Stimulated activated CD8-positive, alpha-beta memory T cell treated with anti-CD3 and anti-CD28 coated beads, Interleukin-12 subunit alpha, Interleukin-12 subunit beta, amount 100 ng/mL, for 1 hour (primary cell): ENCODE measurements around the gene GNAS.

ENCODE experiments used
- DNase-seq: peaks from one replicate; pipeline ENCODE4 v3.0.0-alpha.2; 2020; ENCODE audit warnings: low read depth

The GNAS gene

DNA sequence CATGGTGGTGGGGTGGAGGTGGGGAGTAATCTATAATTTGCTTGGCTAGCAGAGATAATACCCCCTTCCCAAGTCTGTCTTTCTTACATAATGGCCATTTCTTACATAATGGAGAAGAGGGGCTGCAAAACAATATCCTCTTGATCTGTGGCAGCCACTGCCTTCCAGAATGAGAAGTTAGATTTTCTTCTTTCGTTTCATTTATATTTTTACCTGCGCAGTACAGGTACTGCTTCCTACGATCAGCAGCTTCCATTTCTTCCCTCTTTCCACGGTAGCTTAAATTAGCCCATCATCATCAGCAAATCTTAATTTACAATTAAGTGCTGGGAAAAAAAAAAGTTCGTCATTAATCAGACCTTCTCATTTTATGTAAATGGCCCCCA is 30.2 kb downstream of the GNAS start:
- DNase-seq, result no peak

DNA sequence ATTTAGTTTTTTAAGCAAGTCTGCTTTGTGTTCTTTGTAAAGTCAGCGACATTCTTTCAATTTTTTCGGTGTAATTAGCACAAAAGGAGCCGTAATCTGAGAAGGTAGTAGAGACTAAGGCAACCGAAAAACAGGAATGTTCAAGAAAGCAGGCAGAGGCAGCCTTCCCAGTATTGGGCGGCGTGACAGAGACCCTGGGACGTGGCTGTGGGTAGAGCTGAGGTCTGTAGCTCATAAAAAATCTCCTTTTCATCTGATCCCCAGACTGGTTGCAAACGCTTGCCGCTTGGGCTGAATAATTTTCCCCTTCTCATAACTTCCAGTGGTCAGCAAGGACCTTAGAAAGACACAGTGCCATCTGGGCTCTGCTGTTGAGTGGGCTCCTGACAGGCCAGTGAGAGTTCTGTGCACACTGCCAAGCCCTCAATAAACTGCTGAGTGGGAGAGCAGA is 30.8 kb downstream of the GNAS start:
- no peak for DNase-seq

DNA sequence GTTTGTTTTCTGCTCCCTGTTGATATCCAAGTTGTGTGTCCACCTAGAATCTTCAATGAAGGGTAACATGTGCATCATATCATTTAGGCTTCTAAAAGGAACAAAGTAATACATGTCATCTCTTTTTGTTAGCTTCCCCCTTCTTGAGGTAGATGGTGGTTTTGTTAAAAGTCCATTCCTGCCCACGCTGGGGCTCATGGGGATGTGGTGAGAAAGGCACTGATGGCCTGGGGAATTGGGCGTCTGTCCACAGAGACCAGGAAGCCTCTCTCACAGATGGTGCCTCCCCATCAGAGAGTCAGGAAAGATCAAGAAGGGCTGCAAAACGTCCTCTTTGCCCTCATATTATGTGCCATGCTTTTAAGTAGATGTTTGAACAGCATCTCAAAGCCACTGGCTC is 32.5 kb downstream of the GNAS start:
- DNase-seq, result no peak

DNA sequence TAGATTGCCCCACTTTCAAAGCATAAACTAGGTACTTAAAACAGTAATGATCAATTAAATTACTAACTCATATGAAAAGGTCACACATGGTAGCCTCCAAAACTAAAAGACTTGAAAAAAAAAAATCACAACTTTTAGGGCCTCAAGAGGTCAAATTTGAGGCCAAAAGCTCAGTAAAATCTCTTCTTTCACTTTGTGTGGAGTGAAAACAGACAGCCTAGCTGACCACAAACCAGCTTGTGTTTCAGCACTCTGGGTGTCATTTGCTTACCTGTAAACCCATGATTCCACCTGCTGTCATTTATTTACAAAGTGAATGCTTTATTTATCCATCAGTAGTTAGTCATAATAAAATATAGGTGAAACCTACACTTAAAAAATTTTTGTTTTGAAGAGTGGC is 34.0 kb downstream of the GNAS start:
- DNase-seq, result no peak

DNA sequence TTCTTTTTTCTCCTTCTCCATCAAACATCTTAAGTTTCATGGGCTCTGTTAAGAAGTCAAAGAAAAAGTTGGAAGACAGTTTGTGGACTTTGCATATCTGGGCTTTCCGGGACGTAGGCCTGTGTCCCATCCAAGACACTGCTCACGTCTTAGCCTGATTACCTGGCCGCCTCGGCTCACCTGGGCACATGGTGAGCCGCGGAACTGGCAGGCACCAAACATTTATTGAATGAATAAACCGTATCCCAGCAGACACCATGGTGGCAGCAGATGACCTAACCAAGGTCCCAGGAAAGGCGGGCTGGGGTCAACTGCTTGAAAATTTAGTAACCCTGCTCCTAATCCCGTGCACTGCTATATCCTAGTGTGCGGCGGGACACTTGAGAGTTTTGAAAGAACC is 35.6 kb downstream of the GNAS start:
- no peak for DNase-seq

DNA sequence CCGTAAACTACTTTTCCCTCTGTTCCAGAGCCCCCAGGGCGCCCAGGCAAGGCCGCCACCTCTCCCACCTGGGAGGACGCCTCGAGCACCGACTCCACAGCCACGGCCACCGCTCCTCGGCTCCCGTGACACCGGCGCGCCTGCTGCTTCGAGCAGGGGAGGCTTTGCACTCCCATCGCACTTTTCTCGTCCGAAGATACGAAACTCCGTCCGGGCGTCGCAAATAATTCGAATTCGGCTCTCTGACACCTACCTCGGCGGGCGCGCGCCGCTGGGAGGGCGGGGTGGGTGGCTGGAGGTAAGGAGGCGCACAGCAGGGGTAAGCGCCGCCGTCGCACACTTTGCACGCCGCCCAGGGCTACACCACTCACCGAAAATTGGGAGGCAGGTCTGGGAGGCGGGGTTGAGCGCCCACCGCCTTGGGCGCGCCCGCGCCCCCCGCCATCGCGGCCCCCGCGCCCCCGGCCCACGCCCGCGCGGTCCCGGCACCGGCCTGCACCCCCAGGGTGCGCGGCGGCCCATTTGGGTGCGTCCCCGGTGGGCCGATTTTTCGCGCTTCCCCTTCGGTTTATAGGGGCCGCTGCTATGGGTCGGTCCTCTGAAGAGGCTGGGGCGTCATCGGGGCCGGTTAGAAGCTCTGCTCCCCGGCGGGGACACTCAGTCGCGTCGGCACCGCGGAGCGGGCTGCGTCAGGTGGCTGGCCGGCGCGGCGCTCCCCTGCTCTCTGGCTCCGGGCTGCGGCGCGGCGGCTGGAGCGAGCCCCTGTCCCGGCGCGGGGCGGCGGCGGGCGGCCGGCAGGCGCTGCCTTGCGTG is 36.2 kb downstream of the GNAS start:
- DNase-seq, result peak; percentile 69

DNA sequence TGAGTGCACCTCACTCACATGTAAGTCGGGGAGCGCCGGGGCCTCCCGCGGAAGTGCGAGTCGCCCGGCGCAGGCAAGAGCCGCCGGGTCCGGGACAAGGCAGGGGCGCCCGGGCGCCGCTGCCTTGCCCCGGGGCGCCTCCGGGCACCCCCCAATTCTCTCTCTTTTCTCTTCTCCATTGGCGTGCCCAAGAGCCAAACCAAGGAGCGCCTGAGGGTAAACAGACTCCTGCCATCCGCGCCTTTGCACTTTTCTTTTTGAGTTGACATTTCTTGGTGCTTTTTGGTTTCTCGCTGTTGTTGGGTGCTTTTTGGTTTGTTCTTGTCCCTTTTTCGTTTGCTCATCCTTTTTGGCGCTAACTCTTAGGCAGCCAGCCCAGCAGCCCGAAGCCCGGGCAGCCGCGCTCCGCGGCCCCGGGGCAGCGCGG is 36.8 kb downstream of the GNAS start:
- no peak for DNase-seq

DNA sequence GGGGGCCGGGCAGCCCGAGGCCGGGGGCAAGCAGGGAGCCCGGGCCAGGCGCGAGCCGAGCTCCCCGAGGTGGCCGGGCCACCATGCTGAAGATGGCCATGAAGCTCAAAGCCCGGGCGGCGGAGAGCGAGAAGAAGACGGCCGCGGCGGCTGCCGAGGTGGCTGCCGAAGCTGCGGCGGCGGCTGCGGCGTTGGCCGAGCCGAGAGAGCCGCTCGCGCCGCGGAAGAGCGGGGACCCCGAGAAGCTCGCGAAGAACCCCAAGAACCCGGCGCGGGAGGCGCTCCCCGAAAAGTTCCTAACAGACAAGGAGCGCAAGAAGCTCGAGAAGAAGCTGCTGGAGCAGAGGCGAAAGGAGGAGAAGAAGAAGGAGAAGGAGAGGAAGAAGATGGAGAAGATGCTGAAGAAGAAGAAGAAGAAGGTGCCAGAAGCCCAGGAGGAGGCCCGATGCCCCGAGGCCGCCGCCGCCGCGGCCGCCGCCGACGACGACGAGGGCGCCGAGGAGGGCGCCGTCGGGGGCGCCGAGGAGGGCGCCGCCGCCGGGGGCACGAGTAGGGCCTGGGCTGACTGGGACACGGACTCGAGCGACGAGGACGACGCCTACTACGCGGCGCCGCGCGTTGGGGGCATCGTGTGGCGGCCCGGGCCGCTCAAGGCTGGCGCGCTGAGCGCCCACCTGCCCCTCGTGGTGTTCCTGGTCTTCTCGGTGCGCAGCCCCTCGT is 37.4 kb downstream of the GNAS start:
- DNase-seq, result no peak

DNA sequence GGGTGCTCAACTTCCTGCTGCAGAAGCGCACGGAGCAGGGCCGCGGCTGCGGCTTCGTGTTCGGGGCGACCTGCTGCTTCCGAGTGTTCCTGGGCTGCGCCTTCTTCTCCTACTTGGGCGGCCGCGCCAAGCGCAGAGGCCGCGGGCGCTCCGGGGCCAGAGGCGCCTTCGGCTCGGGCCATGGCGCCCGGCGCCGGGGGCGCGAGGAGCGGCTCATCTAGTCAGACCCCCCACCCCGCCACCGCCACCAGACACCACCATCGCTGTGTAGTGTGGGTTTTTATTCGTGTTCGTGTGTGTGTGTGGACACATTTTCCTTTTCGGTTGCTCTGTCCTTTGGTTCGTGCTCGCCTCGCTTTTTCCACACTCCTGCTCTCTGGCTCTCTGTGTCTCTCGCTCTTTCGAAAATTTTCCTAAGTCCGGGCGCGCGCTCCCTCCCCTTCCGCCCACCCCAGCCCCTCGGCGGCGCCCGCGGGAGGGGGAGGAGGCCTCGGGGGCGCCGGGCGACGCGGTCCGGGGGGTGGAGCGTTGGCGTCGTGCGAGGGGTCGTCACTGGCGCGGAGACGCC is 38.1 kb downstream of the GNAS start:
- DNase-seq, result peak; percentile 56

DNA sequence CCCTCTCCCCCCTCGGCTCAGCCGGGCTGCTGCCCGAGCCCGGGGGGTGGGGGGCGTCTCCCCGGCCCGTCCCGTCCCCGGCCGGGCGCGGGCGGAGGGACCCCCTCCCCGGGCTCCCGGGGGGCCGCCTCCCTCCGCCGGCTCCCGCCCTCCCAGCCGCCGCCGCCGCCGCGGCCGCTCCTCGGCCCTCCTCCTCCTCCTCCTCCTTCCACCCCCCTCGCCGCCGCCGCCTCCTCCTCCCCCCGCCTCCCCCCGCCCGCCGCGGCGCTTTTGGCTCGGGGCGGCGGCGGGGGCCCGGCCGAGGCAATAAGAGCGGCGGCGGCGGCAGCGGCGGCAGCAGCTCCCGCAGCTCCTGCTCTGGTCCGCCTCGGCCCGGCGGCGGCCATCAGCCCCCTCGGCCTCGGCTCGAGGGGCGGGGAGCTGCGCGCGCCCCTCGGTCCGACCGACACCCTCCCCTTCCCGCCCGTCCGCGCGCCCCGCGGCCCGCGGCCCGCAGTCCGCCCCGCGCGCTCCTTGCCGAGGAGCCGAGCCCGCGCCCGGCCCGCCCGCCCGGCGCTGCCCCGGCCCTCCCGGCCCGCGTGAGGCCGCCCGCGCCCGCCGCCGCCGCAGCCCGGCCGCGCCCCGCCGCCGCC is 38.7 kb downstream of the GNAS start:
- DNase-seq, result peak; percentile 64

DNA sequence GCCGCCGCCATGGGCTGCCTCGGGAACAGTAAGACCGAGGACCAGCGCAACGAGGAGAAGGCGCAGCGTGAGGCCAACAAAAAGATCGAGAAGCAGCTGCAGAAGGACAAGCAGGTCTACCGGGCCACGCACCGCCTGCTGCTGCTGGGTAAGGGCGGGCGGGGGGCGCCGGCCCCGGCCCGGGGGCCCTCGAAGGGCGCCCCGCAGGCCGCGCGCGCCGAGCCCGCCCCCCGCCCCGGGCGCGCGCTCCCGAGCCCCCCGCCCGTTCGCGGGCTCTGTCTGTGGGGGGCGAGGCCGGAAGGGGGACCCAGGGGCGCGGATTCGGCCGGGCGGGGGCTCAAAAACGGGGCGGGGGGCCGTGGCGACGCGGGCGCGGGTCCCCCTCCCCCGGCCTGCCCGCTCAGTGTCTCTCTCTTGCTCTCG is 39.2 kb downstream of the GNAS start:
- DNase-seq, result no peak

DNA sequence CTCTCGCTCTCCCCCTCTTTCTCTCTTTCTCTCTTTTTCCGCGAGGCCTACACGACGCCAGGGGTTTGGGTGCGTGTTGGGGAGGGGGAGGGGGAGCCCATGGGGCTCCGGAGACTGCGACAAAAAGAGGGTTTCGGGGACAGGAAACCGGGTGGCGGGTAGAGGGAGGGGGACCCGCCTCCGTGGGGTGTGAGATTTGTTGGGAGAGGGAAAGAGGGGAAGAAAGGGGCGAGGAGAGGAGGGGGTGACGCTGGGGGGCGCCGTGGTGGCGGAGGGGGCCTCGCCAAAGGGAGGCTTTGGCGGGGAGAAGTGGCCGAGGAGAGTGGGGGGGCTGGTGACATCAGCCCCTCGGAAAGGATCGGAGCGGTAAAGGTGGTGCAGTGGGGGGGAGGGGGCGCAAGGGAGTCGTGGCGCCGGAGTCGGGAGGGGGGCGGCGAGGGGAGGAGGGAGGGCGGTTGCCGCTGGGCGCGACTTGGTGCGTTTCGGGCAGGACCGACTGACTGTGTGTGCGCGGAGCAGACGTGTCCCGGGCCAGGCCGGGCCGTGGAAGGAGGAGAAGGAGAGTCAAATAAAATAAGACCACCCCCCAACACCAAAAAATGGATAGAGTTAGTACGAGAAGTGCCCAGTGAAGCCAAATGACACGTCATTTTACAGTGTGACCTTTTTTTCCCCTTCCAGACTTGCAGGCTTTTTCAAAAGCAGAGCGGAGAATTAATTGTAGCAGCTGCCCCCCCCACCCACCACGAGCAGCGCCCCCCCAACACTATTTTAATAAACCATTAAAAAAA is 39.8 kb downstream of the GNAS start:
- DNase-seq, result peak; percentile 54

DNA sequence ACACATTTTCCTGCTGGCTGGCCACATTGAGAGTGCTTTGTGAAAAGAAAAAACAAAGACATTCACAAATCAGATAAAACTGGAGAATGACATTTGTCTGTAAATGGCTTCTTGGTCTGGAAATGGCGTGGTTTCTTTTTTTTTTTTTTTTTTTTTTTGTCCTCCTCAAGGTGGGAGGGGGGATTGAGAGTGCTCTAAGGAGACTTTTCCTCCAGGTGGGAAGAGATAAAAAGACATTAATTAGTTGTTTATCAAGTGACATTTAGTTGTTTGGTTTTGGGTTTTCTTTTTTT is 40.4 kb downstream of the GNAS start:
- DNase-seq, result no peak

DNA sequence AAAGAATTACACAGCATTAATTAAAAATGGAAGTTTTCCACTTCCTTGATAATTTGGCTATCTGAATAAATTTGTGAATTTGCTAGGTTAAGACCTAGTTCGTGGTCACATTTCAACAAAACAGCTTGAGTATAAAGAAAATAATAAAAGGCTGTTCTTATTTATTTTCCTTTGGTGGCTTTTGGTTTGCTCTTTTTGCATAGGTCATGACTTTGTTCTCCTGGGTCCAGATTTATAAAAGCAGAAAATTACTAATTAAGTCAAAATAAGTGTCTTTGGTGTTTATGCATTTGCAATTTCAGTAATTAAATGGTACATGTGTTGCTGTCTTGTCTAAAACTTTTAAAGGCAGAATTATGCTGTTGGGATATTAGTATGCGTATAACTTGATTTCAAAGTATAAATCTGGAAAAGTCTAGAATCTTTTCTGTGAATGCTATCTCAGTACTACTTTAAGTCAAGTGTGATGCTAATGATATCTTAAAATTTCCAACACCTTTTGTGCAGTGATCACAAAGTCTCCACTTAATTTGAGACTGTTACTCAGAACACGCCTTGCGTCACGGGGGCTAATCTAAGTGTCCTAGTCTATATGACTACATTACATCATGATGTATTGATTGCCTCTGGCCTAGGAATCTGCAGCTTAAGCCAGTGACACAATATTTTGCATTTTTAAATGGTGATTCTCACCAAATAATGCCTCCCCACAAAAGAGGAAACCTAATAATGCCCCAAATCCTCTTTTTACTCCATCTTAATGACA is 41.0 kb downstream of the GNAS start:
- no peak for DNase-seq

DNA sequence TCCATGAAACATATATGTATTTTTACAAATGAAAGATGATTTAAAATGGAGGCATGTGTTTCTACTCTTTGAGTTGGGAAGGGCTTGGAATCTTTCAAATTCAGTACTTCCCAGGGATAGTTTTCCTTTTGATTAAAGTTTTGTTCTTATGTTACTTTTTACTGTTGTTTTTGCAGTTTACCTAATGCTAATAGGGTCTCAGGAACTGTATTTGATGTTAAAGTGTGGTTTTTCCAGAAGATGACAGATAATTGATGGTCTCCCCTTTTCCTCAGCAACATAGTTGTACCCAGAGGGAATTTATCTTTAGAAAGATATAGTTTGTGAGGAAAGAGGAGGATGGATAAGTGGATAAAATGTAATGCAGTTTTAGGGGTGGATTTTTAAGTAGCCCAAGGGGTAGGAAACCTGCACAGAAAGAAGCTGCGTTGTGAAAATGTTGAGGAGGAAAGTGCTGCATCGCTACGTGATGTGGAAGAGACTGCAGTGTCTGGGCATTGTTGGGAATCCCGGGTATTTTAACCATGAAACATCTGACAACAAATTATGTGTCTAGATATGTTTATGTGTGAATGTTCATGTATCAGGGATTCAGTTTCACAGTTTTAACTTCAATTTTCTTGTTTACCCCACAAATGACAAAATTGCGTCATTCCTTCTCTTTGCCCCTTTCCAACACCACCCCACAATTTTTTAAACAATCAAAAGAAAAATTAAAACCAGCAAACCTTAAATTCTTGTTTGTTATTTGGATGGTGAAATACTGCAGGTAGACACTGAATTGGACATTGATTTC is 42.3 kb downstream of the GNAS start:
- no peak for DNase-seq

DNA sequence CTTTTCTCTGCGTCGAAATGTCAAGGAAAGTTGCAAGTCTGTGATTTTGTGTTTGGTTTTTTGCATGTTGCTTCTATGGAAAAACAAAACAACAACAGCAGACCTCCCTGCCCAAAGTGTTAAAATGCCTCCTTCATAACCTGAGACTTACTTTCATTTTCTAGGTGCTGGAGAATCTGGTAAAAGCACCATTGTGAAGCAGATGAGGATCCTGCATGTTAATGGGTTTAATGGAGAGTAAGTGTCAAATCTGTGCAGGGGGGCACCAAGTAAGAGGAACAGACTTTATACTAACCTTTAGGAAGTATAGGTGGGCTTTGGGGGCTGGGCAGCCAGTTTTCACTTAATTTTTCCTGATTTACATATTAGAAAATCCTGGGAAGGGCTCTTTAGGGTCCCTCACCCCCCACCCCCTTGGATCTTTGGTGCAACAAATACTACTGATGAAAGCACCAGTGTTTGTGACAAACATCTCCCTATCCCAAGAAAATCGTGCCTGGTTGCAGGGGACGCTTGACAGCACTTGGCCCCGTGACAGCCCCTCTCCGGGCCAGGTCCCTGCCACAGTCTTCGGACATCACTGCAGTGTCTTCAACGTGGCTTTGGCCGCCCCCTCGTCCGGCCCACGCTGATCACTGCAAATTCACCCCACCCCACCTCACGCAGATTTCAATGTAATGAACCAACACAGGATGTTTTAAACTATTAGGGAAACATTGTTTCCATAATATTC is 43.1 kb downstream of the GNAS start:
- no peak for DNase-seq

DNA sequence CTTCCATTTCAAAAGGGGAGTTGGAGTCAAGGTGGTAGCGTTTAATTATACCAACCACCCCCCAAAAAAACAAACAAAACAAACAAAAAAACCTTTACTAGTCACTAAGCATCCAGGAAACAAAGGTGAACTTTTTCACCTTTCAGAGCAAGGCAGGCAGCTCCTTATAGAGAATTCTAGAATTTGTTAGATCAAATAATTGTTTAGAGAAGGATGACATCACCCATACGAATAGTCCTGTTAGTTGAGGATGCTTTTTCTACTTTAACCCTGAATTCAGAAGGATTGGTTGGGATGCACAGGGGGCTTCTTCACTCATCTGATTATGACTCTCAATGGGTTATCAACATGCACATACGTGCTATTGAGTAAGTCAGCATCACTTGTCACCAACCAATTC is 44.3 kb downstream of the GNAS start:
- DNase-seq, result no peak

DNA sequence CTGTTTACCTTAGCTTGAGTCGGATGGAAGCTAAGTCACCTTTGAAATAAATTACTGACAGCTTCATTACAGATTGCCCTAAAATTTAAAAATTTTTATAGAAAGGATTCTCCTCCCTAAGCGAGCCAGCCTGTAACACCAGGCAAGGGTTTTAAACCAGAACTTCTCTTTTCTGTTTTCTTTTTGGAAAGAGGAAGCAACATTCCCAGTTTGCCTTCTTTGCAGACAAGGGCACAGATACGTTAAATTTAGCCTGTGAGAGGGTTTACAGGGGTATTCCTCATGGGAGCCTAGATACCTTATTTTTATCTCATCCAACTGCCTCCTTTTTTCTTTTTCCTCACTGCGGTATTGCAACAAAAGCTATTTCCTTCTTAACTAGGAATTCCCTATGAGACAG is 45.0 kb downstream of the GNAS start:
- DNase-seq, result no peak

DNA sequence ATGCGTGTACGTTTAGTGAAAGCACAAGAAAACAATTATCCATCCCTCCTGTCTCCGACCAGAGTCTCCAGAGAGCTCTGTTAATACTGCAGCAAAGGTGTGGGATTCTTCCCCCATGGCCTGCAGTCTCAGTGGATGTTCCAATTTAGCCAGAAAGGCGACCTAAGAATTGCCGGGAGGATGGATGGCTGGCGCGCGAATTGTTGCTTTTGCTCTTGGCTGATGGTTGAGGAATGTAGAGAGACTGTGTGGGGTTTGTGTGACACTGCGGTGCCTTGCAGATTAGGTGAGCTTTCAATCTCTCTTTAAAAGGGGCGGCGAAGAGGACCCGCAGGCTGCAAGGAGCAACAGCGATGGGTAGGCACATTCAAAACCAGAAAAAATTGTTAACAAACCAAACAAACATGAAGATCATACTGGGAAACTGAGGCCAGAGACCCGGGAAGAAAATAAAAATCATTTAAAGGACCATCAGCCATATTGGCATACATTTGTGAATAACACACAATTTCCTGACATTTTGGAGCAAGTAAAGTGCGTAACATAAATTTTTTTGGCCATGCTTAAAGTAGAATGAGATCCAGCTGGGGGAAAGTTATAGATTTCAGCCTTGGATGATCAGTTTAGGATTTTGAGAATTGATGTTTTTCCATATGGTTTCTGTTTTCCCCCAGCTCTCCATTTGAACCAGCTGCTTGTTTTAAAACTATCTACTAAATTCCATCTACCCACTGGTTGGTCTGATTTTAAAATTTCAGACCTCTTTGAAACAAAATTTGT is 46.3 kb downstream of the GNAS start:
- no peak for DNase-seq
